ENCODE measurements around the gene SPAG17.

Gene SPAG17

DNA sequence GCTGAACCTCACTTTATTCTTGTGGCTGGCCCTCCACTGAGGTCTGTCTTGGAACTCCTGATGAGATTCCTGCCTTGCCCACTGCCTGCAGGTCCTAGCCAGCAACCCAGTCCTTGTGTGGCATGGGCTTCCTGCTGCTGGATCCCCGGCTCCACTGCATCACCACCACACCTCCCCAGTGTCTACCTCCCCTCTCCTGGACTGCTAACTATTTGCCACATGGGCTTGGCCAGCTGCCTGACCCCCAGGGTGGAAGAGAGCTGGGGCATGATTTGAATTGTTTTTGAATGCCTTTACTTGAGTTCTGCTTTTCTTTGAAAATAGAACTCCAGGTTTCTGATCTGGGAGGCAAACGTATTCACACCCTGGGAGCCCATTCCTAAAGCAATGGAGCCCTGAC, 41.2 kb downstream of the SPAG17 start:
- TF ChIP-seq, protein P1, sequence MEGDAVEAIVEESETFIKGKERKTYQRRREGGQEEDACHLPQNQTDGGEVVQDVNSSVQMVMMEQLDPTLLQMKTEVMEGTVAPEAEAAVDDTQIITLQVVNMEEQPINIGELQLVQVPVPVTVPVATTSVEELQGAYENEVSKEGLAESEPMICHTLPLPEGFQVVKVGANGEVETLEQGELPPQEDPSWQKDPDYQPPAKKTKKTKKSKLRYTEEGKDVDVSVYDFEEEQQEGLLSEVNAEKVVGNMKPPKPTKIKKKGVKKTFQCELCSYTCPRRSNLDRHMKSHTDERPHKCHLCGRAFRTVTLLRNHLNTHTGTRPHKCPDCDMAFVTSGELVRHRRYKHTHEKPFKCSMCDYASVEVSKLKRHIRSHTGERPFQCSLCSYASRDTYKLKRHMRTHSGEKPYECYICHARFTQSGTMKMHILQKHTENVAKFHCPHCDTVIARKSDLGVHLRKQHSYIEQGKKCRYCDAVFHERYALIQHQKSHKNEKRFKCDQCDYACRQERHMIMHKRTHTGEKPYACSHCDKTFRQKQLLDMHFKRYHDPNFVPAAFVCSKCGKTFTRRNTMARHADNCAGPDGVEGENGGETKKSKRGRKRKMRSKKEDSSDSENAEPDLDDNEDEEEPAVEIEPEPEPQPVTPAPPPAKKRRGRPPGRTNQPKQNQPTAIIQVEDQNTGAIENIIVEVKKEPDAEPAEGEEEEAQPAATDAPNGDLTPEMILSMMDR (IDR thresholded peaks at IDR 0.05; ENCODE audit: low read depth, low read length) = no peak
- no peak overlapping the region for H3K4me3 ChIP-seq (ENCODE audit: low read depth, low read length)

DNA sequence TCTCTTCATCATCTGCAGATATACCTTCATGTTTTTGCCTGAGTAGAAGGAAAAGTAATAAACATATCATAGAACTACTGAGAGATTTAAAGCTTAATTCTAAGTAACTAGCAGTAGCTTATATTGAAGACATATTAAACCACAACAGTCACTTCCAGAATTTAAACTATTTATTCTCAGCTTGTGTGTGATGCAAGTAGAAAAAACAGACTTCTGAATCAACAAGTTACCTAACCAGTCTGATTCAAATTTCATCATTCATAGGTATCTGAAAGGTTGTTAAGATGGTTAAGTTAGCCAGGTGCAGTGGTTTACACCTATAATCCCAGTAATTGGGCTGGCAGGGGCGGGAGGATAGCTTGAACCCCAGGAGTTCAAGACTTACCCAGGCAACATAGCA, 41.9 kb downstream of the SPAG17 start:
- no peak overlapping the region for H3K4me3 ChIP-seq (ENCODE audit: low read depth, low read length)
- TF ChIP-seq, protein P1 (IDR thresholded peaks at IDR 0.05; ENCODE audit: low read depth, low read length) = no peak

DNA sequence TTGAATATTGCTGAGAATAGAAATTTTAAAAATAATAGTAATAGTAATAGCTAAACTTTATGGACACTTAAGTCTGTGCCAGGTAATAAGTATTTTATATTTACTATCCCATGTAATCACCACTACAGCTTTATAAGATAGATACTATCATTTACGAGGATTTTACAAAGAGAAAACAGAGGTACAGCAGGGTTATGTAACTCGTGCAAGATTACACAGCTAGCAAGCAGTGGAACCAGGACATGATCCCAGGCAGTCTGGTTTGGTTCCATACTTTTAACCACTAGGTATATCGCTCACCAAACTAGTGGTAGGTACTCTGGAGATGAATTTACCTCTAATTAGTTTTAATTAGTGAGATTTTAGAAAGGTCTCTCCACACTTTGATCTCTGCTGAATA, 42.5 kb downstream of the SPAG17 start:
- TF ChIP-seq, protein P1 (IDR thresholded peaks at IDR 0.05; ENCODE audit: low read depth, low read length) = no peak
- H3K4me3 ChIP-seq (ENCODE audit: low read depth, low read length) = no peak overlapping the region

DNA sequence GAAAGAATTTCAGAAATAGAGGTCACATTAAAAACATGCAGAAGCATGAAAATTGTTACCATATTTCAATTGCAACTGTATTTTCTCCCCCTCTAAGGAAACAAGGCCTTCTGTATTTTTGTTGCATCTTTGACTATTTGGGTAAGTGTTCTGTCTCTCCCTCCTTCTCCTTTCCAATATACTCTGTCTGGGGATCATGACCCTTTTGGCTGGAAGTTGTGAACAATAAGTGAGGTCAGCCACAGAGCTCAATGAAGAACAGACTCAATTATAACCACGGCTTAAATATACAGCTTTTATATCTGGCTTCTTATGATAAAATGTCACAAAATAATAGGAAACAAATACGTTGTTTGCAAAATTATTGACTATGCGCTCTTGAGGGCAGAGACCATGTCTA, 47.1 kb downstream of the SPAG17 start:
- H3K4me3 ChIP-seq (ENCODE audit: low read depth, low read length) = no peak overlapping the region
- TF ChIP-seq, protein P1 (IDR thresholded peaks at IDR 0.05; ENCODE audit: low read depth, low read length) = no peak

DNA sequence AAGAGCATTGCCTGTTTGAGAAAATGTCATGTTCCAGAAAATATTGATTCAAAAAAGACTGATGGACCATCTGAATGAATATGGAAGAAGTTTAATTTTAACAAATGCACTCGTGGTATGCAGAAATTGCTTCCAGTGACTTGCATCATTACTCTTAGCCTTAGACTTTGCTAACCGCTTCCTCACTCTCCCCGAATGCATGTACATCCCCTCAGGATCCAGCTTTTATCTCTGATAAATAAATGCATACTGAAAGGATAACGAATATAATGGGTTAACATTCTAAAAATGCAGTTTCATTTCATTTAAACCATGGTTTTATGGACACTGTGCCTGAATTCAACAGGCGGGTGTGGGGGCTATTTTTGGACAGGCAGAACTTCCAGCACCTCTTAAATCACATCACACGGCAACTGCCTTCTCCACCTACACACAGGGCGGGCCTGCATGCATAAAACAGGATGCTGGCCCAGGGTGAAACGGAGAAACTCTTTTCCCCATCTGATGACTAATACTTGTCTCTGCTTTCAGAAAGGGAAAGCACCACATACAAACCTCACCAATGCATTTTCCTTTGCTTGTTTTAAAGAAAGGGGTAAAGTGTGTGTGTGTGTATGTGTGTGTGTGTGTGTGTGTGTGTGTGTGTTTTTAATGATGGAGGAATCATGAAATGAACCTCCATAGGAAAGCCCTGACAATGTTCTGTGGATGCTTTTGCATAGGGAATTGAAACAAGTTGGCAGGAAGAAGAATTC, 48.7 kb downstream of the SPAG17 start:
- TF ChIP-seq, protein P1 (IDR thresholded peaks at IDR 0.05; ENCODE audit: low read depth, low read length) = no peak
- H3K4me3 ChIP-seq (ENCODE audit: low read depth, low read length) = no peak overlapping the region

DNA sequence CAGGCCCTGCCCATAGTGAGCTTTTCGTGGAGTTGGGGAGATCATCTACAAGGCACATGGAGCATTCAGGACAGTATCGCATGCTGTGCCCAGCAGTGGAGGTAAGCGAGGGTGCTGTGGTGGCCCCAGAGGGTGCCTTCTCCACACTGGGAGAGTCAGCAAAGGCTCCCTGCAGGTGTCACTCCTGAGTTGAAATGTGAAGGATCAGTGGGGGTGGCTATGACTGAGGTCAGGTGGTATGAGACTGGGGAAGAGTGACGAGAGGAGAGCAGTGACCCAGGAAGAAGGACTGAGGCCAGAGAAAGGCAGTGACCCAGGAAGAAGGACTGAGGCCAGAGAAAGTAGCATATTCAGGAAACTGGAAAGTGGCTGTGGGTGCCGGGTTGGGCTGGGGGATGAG, 53.0 kb downstream of the SPAG17 start:
- TF ChIP-seq, protein P1 (IDR thresholded peaks at IDR 0.05; ENCODE audit: low read depth, low read length) = no peak
- no peak overlapping the region for H3K4me3 ChIP-seq (ENCODE audit: low read depth, low read length)

DNA sequence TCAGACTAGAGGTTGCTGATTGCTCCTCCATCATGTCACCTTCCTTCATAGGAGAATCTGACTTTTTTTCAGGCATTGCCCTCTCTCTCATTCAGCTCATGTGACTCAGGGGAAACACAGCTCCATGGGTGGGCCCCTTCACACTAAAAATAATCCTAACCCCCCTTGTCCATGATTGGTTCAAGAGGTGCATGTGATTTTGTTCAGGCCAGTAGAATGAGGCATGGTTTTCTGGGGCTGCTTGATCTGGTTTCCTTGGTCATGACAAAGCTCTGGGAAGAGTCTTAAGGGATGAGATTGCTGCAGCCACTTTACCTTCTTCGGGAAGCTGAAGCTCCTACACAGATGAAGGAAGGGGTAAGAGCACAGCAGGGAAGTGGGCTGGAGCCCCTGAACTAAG, 56.3 kb downstream of the SPAG17 start:
- TF ChIP-seq, protein P1 (IDR thresholded peaks at IDR 0.05; ENCODE audit: low read depth, low read length) = no peak
- H3K4me3 ChIP-seq (ENCODE audit: low read depth, low read length) = no peak overlapping the region
